Measurements from ENCODE around the gene ZNF385A. TPM values are rescaled to one million over a fixed set of nuclear protein-coding genes. Genes with fewer than 3 reads are reported as not detected.

Gene ZNF385A
- polyA plus RNA-seq, 1 donor, result 22.1 TPM

DNA sequence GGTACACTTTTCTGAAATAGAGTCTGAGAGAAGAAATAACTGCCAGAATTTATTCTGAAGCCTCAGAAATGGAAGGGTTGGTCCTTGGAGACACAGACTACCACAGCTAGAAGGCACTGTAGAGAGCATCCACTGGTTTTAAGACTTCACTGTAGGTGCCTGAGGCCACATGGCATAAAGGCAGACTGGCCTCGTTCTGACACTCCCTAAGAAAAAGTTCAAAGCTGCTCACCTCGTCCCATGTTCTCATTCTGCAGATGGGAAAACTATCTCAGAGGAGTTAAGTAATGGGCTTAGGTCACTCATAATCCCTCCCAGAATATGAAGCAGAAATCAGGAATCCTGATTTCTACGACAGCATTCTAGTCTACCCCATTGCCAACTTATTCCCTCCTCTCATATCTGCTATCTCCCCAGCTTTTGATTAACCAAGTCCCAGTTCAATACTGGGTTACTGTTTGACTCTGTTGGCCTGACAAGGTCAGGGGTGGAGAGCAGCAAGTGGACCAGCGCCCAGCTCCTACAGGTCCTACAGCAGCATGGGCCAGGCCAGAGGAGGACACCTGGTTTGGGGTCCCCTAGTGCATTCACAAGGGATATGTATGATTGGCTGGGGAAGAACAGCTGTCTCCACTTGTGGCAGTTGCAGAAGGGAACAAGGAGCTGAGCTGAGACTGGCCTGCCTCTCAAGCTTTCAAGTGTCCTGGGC is 30.8 kb upstream of the ZNF385A start:
- no peak for DNase-seq (ENCODE audit: low read depth)

DNA sequence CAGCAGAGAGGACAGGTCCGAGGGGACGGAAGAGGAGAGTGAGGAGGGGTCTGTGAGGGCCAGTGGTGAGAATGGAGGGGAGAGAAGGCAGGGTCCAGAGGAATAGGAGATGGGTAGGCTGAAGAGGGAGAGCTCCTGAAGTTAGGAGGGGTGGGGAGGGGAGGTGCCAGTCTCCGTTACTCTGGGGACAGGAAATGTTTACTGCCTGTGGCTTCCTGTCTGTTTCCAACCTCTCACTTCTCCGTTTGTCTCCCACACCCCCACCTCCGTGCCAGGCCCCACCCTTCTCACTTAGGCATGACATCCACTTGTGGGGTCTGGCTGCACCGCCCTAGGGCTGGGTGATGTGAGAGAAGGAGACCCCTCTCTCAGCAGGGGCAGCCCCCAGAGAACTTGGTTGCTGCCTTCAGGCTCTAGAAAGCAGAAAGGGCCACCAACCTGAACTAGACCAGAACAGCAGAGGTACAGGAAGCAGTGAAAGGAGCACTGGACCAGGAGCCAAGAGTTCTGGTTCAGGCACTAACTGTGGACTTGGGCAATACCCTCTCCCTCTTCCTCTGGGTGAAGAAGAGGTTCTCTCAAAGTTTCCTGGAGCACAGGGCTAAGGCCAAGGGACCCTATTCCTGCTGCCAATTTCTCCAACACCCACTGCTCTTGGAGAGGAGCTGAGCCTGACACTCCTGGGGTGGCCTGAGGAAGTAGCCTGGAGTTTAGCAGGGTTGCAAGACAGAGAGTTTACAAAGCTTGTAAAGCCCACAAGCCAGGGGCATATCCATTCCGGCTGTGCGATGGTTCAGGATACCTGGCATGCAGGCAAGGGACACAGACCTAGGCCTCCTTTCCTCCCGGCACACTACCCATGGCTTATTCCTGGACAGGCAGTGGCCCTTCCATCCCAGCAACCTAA is 29.0 kb upstream of the ZNF385A start:
- DNase-seq (ENCODE audit: low read depth), result no peak

DNA sequence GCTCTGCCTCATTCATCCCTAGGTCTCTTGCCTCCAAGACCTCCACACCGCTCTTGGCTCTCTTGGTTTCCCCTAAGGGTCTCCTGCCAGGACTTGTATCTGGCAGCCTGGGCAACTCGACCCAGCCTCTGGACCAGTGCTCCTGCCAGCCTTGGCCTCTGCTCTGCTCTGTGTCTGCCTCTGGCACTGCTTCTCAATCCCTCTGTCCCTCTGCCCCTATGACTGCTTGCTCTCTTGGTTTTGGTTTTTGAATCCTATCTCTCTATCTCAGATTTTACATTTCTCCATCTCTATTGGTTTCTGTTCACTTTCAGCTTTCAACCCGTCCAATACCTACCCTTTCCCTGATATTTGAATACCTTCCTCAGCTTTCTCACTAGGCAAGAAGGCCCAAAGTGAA is 28.3 kb upstream of the ZNF385A start:
- DNase-seq (ENCODE audit: low read depth), result no peak

DNA sequence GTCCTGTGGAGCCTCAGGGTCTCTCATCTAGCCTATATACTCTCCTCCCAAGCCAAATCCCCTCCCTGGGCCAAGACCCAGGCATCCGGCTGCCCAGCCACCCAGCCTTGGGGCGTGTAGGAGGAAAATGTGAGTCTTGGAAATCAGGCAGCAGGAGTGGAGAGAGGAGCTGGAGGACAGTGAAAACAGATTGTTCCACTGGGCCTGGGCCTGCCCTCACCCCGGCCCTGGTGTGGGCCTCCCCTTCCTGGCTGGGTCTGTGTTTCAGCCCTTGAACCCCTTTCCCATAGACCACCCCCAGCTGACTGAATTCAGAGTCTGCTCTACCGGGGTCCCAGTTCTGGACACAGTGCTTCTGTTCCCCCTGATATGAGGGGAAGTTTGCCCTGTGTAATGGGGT is 27.8 kb upstream of the ZNF385A start:
- DNase-seq (ENCODE audit: low read depth), result no peak

DNA sequence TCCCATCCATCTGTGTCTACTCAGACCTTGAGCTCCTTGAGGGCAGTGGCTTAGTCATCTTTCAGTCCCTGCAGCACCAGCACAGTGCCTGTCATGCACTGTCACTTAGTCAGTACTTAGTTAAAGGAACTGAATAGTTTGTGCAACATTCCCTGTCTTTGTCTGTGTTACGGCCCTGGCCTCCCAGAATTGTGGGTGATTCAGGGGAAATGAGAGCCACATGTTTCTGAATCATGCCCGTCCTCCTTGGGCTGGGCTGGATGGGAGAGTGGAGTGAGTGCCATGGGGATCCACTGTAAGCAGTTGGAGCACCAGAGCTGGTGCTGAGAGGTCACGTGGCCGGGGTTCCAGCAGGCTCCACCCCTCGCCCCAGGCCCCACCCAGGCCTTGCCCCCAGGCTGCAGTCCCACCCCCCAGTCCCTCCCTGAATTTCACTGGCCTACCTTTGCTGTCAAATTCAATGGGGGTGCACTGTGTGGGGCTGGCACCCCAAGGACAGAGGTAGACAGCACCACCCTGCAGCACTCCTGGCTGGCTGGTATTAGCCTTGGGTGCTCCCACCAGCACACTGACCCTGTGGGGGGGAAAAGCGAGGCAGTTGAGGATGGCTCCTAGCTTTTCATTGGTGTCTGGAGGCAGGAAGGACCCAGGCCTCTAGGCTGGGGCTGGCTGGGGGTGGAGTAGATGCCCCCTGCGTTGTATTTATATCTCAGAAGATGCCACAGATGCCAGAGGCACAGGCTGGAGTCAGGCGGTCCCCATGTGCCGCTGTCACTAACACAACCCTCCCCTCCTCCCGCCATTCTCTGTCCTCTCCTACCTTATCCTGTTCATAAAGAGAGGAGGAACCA is 27.1 kb upstream of the ZNF385A start:
- no peak for DNase-seq (ENCODE audit: low read depth)

DNA sequence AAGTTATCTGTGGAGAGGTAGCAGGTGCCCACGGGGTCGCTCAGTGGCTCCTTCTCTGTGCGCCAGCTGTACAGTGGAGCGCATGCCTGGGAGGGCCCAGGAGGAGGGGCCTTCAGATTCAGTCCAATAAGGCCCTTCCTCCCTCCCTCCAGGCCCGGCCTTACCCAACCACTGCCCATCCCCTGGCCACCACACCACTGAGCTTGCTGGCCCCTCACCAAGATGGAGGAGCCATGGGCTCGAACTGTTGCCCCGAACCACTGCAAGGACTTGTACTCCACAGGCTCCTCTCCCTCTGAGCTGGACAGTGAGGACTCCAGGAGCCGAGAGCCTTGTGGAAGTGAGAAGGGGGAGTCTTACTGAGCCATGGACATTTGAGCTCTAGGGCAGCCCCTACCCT is 24.7 kb upstream of the ZNF385A start:
- DNase-seq (ENCODE audit: low read depth), result no peak

DNA sequence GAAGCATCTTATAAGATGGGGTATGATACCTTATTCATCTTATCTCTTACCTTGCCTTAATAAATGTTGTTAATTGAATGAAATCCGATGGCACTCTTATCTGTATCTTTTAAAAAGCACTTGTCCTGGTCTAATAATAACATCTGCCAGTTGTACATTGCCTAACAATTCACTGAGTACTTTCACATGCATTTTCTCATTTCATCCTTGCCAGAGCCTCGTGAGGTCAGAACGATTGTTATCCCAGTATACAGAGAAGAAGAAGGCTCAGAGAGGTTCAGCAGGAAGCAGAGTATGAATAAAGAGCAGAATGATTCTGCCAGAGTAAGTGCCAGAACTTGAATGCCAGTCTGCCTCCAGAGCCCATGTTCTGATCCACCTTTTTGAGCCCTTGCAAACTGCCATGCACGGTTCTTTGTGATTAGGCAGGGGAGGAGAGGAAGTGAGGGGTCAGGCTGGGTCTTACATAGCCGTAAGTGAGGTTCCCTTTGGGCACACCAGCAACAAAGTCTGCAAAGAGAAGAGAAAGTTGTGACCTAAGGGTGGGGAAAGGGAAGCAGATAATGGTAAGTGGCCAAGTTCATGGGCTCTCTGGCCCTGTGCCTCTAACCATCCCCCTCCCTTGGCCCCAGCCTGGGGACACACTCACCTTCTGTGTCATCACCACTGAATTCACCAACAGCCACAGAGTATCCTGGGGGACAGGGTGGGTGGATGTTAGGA is 22.8 kb upstream of the ZNF385A start:
- DNase-seq (ENCODE audit: low read depth), result no peak

DNA sequence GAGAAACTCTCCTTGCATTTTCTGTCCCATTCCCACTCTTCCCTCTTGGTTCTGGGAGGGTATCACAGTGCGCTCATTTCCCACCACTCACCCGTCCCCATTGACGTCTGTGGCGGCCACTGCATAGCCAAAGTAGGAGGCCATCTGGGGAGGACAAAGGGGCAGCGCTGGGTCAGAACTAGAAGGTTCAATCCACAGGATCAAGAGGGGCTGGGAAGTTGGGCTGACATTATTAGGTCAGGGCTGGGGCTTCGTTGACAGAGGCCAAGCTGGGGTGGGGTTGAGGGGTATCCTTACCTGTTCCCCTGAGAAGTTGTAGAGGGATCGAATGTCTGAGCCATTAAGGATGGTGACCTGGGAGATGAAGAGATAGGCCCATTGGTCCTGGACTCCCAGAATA is 21.0 kb upstream of the ZNF385A start:
- DNase-seq (ENCODE audit: low read depth), result no peak

DNA sequence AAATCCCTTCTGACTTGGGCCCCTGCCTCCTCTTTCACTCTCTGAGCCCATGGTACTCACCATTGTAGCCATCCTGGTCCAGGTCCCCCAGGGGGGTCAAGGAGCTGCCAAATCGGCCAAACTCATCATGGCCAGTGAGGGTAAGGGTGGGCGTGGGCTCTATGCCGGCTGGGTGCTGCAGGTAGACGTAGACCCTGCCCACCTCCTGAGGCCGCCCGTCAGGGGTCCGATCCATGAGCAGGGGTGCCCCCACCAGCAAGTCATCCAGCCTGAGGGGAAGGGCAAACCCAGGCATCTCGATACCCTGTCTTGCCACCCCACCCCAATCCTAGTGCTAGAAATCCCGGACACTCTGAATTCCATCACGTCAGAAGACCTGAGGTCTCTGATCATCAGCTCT is 20.6 kb upstream of the ZNF385A start:
- no peak for DNase-seq (ENCODE audit: low read depth)

DNA sequence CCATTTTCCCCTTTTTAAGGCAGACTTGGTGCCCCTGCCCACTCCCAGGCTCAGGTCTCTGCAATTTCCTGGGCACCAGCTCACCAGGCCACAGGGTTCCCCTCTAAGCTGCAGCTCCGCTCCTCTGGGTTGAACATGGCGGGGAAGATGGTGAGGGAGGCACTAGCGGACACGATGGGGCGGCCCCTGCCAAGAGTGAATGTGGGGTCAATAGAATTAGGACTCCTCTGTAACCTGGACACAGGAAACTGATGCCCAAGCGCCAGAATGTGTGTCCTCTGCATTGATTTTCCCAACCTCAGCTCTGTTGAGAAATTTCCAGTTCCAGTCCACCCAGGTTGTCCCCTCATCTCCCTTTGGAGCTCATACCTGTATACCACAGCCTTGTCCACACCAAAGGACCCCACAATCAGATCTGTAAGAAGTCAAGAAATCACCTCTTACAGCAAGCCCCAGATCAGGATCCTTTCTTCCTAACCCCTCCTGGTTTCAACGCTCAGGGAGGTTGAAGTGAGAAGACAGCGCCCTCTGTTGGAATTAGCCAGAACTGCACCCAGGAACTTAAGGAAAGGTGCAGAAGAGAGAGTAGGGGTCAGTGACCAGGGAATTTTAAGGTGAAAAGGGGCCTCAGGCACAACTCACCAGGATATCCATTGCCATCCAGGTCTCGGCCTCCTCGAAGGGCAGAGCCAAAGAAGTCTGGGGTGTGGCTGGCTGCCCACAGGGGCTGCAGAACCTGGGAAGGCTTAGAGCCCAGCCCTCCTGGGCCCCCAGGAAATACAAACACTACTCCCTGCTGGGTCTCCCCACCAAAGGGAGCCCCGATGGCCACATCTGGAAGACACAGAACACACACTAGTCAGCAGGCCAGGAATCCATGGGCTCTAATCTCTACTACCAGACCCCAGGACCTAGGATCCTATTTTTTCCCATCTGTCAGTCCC is 19.8 kb upstream of the ZNF385A start:
- no peak for DNase-seq (ENCODE audit: low read depth)

DNA sequence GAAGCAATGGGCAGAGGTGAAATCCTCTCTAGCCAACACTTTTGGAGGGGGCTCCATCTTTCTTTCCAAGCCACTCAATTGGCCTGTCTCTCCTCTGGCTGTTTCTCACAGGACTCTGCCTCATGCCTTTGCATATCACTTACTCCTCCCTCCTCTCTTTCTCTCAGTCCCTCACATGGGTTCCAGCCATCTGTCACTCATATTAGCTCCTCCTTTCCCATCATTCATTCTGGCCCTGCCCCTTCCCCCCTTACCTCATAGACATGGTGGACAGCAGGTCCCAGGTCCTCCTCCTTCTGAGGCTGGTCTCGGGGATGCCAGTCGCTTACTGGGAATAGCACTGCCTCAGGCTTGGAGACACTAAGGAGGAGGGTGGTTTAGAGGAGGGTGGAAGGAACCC is 16.6 kb upstream of the ZNF385A start:
- no peak for DNase-seq (ENCODE audit: low read depth)

DNA sequence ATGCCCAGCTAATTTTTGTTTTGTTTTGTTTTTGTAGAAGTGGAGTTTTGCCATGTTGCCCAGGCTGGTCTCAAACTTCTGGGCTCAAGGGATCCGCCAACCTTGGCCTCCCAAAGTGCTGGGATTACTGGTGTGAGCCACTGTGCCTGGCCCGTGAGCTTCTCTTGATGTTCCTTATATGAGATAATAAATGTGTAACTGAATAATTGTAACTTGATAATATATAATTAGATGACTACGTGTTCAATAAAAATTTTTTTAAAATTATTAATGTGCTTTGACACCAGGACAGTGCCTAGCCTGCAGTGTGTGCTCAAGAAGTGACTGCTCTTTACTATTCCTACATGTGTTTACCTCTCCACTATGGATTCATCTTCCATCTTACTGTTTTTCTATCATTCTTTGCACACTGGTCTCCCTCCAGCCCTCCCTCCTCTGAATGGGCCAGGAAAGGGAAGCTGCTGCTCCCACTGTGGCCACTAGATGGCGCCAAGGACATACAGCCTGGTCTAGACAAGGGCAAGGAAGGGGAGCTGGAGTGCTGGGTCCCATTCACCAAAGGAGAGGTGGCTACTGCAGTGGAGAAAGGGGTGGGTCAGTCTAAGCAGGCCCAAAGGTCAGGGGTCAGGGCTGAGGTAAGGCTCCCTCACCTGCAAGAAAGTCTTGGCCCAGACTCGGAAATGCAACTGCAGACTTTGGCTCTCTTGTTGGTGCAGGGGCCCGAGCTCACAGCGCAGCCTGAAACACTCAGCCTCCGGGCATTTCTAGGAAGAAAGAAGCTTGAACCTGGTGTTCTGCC is 14.7 kb upstream of the ZNF385A start:
- peak; percentile 67 for DNase-seq (ENCODE audit: low read depth)

DNA sequence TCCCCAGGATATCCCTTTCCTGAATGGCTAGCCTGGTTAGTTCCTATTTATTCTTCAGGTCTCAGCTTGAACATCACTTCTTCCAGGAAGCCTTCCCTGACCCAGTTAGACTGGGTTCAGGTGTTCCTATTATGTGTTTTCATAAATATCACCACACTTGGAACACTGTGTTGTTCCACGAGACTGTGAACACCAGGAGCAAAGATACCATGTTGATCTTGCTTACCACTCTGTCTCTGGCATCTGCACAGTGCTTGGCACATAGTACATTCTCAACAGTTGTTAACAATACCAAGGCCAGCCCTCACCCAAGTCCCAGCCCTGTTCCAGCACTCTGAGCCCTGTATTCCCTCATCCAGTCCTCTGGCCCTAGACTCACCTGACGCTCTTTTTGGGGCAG is 13.7 kb upstream of the ZNF385A start:
- no peak for DNase-seq (ENCODE audit: low read depth)

DNA sequence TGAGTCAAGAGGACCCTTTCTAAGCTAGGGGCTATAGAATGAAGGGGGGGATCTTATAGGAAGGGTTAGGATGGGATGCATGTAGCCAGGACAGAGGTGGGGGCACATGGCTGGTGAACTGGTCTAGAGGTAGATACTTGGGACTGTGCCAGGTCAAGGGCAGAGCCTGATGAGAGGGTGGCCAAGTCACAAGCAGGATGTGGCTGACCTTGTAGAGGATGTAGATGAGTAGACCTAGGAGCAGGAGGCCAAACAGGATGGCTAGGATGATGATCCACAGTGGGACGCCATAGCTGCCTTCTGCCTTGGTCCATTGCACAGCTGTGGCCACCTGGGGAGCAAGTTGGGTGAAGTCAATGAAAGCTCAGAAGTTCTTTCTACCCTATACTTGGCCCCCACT is 12.6 kb upstream of the ZNF385A start:
- no peak for DNase-seq (ENCODE audit: low read depth)

DNA sequence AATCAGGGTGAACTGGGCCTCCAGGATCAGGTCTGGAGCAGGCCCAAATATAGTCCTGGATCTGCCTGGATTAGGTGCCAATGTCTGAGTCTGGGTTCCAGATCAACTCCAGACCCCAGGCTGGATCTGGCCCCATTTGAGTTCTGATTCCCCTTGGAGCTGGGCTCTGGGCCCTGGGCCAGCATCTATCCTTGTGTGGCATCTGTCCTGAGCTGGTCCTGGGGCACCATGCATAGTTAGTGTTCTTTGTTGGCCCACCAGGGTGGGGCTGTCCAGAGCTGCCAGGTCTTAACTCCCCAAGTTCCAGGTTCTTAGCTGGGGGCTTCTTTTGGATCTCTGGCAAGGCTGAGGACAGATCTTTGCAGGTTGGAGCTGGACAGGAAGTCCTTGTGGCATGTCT is 11.0 kb upstream of the ZNF385A start:
- DNase-seq (ENCODE audit: low read depth), result no peak

DNA sequence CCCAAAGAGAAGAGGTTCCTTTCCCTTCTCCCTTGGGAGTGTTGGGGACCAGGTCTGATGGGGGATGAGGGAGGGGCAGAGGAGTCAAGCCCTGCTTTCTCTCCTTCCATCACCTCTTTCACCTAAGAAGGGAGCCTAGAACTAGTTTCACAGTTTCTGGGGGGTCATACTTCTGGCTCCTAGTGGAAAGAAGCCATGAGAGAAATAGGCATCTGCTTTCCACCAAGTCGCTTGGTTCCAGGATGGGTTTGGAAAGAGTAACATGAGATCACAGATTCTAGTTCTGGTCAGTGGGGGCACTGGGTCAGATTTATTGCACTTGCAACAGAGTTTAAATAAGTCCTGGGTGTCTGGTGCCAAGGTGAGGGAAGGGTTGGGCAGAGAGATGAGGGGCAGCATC is 10.5 kb upstream of the ZNF385A start:
- DNase-seq (ENCODE audit: low read depth), result no peak

DNA sequence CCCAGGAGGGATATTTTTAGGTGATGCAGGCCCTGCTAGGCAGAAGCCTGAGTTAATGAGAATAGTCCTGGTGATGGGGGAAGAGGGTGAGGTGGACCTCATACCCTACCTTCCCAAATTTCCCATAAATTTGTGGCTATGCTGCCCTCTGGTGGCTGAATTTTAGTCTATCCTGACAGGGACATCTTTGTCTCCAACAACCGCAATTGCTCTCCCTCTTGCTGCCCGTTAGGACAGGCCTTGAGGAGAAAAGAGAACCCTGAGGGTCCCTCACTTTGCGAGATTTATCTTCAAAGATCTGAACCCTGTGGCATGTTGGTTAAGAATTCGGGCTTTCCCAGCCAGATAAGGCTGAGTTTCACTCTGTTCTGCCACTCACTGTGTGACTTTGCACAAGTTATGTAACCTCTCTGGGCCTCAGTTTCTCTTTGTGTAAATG is 9.8 kb upstream of the ZNF385A start:
- DNase-seq (ENCODE audit: low read depth), result no peak

DNA sequence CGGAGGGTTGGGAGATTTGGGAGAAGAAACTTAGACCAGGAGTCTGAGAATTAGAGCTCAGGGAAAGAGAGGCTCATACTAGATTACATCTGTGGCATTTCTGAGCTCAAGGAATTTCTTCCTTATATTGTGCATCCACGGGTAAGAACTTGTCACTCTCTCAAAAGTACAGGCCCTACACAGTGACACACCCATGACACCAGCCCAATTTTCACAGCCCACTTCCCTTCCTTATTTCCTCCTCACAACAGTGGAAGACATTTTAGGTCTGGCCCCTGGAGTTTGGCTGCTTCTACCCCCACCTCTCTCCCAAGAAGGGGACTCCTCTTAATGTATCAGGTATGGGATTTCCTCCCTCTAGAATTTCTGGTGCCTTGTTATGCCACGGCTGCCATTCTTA is 9.2 kb upstream of the ZNF385A start:
- DNase-seq (ENCODE audit: low read depth), result no peak

DNA sequence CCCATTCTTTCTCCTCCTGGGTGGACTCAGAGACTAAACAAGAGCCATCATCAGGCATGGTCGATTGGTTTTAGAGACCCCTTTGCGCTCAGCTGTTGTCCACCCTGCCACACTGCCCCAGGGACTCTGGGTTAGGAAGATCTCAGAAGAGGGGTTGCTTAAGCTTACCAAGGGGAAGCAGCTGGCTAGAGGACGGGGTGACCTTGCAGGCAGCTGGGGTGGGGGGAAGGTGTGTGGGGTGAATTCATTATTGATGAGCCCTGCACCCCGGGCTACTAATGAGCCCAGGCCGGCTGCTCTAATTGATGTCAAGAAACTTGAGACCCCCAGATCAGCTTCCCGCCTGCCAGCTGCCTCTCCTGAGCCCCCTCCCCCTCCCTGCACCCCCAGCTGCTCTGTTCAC is 8.7 kb upstream of the ZNF385A start:
- no peak for DNase-seq (ENCODE audit: low read depth)
